HG03354 (cell line): ENCODE measurements around the gene MPHOSPH8.
"Not testable (repeated sequence)": the region's sequence is repeated elsewhere in the genome, so short reads cannot be mapped to it uniquely, and the experiment has no call there.

Experiments
- ATAC-seq: cut with Tn5 transposase; IDR thresholded peaks from one replicate; pipeline ENCODE4 v1.9.1; 2021; ENCODE audit warnings: mild to moderate bottlenecking; ENCODE audit not compliant: unreplicated experiment, poor library complexity, severe bottlenecking

Gene MPHOSPH8

GRCh38 chr13:19624265-19624664, 9.2 kb upstream of the MPHOSPH8 start:
- ATAC-seq: no peak

DNA sequence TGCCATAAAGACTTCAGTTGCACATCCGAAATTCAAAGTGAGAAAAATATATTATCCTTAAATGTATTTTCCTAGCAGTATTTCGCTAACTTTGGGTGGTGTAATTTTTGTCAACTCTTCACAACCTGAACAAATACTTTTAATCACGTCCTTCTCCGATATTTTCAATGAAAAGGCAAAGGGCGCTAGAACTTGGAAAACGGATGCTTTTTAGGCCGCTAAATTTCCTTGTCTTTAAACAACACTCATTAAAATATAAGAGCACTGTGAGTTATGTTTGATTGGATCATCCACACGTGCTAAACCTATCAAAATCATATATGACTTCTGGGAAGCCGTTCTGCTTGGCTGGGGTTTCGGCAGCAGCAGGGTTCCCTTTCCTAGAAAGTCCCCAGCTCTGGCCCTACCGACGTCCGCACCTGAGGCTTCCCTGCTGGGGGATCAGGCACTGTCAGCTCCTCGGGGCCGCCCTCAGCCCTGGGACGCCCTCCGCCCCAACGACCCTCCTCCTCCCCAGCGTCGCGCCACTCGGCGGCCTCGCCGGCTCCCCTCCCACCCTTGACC, 462 bp upstream of the MPHOSPH8 start:
- ATAC-seq: no peak

DNA sequence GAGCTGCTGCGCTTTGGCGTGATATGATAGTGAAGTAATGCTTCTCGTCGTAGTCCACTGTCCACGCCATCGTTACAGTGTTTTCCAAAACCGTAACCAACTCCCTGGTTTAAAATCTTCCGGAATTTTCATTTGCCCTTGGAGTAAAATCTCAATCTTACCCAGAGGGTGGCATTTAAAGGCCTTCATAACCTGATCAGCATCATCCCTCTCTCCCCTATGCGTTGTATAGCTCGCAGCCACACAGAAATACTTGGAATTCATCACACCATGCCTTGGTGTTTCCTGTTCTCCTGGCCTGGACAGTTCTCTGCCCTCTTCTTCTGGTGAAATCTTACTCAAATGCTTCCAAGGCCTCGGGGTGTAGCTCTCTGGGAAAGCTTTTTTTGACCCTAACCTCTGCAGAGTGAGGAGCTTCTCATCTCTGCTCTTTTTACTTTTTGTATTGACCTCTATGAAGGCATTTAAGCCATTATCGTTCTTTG, 839 bp downstream of the MPHOSPH8 start:
- peak; percentile 11 for ATAC-seq

- ATAC-seq: not testable (repeated sequence)
These were observed 2.5 kb downstream of the MPHOSPH8 start for GRCh38 chr13:19635926-19636325.

- ATAC-seq: no peak
These were observed 10.2 kb downstream of the MPHOSPH8 start for GRCh38 chr13:19643652-19644051.

GRCh38 chr13:19645000-19645399, 11.5 kb downstream of the MPHOSPH8 start:
- no peak for ATAC-seq

DNA sequence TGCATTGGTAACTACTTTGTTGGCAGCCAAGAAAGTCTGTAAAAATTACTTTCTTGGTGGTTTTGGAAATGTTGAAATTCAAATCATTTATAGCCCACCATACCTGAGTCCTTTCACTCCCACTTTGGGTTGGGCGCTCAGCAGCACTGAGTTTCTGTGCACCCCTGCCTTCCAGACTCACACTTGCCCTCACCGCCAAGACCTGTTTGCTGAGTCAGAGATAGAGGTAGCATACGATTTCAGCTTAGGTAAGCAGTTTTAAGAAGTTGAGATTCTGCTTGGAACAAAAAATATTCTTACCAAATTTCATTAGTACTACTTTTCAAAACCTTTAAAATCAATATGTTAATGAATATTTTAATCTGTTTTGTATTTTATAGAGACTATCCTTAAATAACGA, 12.6 kb downstream of the MPHOSPH8 start:
- no peak for ATAC-seq

DNA sequence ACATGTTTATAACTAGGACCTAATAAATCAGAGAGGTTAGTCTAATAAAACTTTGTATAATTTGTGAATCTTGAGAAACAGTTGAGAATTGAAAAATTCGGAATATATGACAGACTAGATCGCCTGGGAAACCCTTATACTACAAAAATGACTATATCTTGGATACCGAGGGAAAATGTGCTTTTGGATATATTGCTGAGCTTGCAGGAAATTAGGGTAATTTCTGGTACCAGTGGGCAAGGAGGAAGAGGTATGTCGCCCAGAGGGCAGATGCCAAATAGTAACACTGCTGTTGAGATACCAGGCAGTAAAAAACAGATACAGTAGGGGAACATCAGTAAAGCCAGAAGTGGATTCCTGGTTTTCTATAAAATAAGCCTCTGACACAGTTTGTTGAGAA, 17.3 kb downstream of the MPHOSPH8 start:
- ATAC-seq: no peak

- no peak for ATAC-seq
These were observed 24.6 kb downstream of the MPHOSPH8 start for GRCh38 chr13:19657872-19658591.

DNA sequence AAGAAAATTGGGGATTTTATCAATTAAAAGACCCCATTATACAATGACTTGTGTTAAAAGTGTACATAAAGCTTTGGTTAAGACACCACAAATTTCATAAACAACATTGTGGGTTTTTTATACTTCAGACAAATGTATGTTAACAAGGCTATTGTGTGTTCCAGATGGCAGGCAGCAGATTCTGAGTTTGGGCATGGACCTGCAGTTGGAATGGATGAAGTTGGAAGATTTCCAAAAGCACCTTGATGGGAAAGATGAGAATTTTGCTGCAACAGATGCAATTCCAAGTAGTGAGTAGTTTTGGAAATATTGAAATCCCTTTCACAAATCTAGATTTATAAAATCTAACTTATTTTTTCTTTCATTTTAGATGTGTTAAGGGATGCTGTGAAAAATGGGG, 25.4 kb downstream of the MPHOSPH8 start:
- no peak for ATAC-seq

DNA sequence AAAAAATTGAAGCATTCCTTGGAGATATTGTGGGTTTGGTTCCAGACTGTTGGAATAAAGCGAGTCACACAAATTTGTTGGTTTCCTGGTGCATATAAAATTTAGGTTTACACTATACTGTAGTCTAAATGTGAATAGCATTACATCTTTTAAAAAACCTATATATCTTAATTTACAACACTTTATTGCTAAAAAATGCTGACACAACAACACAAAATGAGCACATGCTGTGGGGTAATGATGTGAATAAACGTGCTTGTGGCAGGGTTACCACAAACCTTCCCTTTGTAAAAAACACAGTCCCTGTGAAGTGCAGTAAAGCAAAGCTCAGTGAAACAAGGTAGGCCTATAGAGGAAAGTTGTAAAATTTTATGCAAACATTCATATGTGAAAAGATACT, 27.7 kb downstream of the MPHOSPH8 start:
- ATAC-seq: no peak

DNA sequence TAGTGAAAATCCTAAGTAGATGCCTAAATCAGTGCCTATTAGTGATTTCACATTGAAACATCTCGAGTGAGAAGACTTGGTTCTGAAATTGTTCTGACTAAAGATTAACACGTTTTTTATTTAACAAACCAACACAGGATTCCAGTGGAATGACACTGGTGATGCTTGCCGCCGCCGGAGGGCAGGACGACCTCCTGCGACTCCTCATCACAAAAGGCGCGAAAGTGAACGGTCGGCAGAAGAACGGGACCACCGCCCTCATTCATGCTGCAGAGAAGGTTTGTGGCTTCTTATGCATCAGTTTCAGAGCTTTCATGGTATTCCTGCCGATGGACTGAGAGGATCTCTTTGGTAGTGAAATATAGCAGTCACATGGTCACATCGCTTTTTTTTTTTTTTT, 28.1 kb downstream of the MPHOSPH8 start:
- no peak for ATAC-seq

DNA sequence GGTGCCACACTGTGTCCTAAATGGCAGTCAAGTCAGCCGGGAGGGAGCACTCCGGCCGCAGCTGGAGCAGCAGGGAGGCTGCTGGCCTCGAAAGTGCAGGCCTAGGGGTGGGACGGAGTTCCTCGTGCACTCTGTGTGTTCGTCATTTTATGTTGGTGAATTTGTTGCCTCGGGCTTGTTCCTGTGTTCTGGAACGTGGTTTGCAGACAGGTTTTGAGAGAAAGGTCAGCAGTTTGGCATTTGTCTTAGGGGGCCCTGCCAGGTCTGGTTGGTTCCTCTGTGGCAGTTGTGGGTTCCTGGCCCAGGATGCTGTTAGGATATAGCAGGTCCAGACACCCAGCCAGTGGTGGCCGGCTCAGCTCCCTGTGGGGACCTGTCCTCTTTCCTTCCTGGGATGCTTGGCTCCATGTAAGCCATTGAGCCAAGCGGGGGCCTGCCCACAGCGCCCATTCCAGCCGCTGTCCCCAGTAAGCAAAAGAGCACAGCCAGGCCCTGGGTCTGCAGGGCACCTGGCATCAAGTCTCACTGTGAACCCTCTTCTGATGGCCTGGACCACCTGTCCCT, 30.0 kb downstream of the MPHOSPH8 start:
- no peak for ATAC-seq

DNA sequence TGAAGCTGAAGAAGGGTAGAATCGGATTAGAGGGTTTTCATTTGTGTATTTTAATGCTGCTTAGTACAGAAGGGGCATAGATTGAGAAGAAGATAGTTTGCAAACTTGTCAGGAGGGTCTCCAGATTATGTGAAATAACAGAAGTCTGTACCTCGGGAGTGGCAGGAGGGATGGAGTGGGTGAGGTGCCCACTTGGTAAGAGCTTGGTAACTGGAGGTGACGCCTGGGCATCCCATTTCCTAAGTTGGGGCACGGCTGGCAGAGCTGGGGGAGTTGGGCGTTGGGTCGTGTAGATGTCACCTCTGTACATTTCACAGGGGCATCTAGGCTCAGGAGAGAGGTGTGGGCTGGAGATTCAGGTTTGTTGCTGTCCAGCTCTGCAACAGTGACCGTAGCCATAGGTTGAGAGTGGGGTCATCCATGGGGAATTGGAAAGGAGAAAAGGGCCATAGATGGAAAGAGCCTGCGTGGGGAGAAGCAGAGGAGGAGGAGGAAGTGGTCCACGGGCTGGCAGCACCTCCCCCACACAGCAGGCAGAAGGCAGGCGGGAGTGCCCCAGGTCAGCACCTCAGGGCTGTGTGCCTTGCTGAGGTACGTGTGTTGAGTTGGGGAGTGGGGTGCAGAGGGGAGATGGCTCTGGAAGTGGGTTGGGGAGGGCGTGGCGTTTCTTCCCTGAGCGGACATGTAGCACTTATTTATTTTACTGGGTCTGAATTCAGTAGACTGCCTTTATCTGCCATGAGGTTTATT, 31.2 kb downstream of the MPHOSPH8 start:
- no peak for ATAC-seq

- ATAC-seq: no peak
These were observed 32.0 kb downstream of the MPHOSPH8 start for GRCh38 chr13:19665427-19665859.

- ATAC-seq: no peak
These were observed 35.3 kb downstream of the MPHOSPH8 start for GRCh38 chr13:19668778-19669177.

GRCh38 chr13:19670147-19670546, 36.7 kb downstream of the MPHOSPH8 start:
- ATAC-seq: no peak

DNA sequence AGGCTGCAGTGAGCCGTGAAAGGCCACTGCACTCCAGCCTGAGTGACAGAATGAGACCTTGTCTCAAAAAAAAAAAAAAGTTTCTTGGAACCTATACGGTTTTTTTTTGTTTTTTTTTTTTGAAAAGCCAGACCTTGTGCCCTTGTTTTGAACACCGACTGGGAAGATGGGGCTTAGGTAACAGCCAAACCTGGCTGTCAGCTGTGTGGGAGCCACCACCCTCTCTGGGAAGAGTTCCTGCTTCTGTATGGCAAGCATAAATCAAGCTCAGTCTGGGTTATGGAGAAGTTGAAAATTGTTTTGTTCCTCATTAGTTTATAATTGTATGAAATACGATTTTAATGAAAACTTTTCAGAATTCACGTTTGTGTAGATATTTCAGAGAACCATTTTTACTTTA, 39.5 kb downstream of the MPHOSPH8 start:
- ATAC-seq: no peak

- ATAC-seq: no peak
These were observed 40.3 kb downstream of the MPHOSPH8 start for GRCh38 chr13:19673473-19674430.
